LNCAP (cell line): ENCODE data around the gene MTIF3.

ENCODE experiments used
- CTCF ChIP-seq: fragments of 450-650 bp; IDR thresholded peaks from 2 replicates; pipeline ENCODE4 v1.5.1; 2017; ENCODE audit warnings: mild to moderate bottlenecking

MTIF3 gene

DNA sequence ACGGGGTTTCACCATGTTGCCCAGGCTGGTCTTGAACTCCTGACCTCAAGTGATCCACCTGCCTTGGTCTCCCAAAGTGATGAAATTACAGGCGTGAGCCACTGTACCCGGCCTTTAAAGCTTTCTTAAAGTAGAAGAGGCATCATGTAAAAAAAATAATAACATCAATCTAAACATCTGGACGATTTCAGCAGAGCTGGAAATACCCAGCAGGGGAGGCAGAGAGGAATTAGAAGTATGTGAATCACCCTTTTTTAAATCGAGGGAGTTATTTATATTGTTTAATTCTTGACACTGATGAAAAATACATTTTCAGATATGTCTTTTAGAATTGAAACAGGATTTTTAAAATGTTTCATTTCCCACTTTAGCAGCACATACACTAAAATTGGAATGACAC is 37.4 kb upstream of the MTIF3 start:
- TF ChIP-seq CTCF: no peak

DNA sequence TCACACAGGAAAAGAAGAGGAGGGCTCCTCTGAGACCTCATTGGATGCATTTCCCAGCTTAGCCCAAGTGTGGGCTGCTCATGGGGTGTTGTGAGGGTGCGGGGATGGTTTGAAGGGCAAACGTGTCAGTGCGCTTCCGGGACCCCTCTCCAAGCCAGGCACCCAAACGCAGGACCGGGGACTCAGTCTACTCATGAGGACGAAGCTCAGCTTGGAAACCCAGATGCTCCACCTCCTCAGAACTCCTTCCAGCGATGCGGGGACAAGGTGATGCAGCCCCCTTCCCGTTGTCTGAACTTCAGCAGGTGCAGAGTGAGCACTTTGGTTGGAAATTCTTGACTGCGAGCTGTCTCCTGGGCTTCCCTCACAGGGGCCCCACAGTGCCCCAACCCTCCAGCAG is 33.1 kb upstream of the MTIF3 start:
- no peak for TF ChIP-seq CTCF

GRCh38 chr13:27482983-27483382 is 32.6 kb upstream of the MTIF3 start:
- no peak for TF ChIP-seq CTCF

- peak; percentile 85 for TF ChIP-seq CTCF
These were observed 31.4 kb upstream of the MTIF3 start for GRCh38 chr13:27481766-27482165.

GRCh38 chr13:27476943-27477703 is 26.8 kb upstream of the MTIF3 start:
- TF ChIP-seq CTCF: no peak

DNA sequence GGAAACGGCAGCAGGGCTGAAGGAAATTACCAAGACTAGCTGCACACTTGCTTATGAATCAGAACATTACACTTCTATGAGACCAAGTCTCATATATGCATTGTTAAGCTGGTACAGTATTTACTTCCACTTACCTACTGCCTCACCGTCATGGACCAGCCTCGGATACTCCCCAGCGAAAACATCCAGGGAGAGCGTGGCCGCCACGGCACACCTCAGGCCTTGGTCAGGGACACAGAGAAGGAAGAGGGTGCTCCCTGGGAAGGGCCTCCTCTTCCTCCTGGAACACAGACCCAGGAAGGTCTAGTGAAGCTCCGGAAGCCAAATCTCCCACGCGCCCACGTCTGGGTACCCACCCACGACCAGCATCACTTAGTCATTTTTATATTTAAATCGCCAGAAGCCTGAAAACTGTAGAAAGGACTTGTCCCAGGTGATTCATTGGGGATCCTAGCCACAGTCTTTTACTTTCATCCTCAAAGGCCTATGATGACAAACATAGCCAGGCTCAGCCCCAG is 24.4 kb upstream of the MTIF3 start:
- no peak for TF ChIP-seq CTCF

DNA sequence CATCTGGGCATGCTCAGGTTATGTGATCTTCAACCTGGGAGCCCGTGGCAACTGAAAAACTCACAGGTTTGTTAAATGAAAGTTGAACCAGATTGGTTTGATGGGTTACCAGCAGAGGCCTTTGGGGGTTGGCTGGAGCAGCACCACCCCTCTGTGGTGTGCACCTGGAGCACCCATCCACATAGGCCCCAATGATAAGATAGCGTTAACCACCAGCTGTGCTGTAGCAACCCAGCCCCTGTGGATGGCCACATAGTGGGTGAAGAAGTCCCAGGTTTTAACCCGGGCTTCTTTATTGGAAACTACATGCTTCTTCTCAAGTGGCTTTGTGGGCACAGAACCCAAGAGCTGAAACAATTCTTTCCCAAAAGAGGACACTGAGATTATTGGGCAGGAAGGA is 22.6 kb upstream of the MTIF3 start:
- TF ChIP-seq CTCF: no peak
